NCI-H2196 treated with DMSO at 0.1 percent for 48 hours (cell line): Measurements from ENCODE around the gene PUM1.
"Not testable (repeated sequence)": the region's sequence is repeated elsewhere in the genome, so short reads cannot be mapped to it uniquely, and the experiment has no call there.

Source experiments
- DNase-seq: peaks from one replicate; lab custom pipeline; 2025; ENCODE audit not compliant: unreplicated experiment; lab: John Stamatoyannopoulos, UW

Gene PUM1, protein sequence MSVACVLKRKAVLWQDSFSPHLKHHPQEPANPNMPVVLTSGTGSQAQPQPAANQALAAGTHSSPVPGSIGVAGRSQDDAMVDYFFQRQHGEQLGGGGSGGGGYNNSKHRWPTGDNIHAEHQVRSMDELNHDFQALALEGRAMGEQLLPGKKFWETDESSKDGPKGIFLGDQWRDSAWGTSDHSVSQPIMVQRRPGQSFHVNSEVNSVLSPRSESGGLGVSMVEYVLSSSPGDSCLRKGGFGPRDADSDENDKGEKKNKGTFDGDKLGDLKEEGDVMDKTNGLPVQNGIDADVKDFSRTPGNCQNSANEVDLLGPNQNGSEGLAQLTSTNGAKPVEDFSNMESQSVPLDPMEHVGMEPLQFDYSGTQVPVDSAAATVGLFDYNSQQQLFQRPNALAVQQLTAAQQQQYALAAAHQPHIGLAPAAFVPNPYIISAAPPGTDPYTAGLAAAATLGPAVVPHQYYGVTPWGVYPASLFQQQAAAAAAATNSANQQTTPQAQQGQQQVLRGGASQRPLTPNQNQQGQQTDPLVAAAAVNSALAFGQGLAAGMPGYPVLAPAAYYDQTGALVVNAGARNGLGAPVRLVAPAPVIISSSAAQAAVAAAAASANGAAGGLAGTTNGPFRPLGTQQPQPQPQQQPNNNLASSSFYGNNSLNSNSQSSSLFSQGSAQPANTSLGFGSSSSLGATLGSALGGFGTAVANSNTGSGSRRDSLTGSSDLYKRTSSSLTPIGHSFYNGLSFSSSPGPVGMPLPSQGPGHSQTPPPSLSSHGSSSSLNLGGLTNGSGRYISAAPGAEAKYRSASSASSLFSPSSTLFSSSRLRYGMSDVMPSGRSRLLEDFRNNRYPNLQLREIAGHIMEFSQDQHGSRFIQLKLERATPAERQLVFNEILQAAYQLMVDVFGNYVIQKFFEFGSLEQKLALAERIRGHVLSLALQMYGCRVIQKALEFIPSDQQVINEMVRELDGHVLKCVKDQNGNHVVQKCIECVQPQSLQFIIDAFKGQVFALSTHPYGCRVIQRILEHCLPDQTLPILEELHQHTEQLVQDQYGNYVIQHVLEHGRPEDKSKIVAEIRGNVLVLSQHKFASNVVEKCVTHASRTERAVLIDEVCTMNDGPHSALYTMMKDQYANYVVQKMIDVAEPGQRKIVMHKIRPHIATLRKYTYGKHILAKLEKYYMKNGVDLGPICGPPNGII

GRCh38 chr1:31065310-31066217 lies at the start of gene PUM1:
Gene PUM1, minus strand, starts transcription at chr1:31065717. Its CDS starts 6,151 bp downstream, at chr1:31059566.
- peak; percentile 96 for DNase-seq

GRCh38 chr1:31112266-31112935 lies 46.9 kb upstream of the PUM1 start:
- no peak for DNase-seq

GRCh38 chr1:31111290-31111951 lies 45.9 kb upstream of the PUM1 start:
- peak; percentile 33 for DNase-seq

- DNase-seq: no peak
Observed at GRCh38 chr1:31110846-31111245, 45.3 kb upstream of the PUM1 start.

DNA sequence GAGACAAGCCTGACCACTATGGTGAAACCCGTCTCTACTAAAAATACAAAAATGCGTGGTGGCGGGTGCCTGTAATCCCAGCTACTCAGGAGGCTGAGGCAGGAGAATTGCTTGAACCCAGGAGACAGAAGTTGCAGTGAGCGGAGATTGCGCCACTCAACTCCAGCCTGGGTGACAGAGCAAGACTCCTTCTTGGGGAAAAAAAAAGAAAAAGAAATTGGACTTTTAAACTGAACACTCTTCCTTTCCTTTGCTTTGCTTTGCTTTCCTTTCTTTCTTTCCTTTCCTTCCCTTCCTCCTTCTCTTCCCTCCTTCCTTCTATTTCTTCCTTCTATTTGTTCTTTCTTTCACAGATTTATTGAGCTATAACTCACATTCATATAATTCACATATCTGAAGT lies 43.3 kb upstream of the PUM1 start:
- DNase-seq: no peak

DNA sequence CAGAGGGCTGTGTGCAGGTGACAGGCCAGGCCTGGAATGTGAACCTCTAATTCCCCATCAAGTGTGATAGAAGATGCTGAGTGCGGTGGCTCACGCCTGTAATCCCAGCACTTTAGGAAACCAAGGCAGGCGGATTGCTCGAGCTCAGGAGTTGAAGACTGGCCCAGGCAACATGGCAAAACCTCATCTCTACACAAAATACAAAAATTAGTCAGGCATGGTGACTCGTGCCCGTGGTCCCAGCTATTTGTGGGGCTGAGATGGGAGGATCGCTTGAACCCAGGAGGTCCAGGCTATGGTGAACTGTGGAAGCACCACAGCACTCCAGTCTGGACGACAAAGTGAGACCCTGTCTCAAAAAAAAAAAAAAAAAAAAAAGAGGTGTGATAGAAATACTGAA lies 40.1 kb upstream of the PUM1 start:
- no peak for DNase-seq

GRCh38 chr1:31102501-31102950 lies 37.0 kb upstream of the PUM1 start:
- no peak for DNase-seq

- DNase-seq: peak; percentile 16
Observed at GRCh38 chr1:31101147-31101502, 35.6 kb upstream of the PUM1 start.

- DNase-seq: no peak
Observed at GRCh38 chr1:31099293-31100032, 33.9 kb upstream of the PUM1 start.

DNA sequence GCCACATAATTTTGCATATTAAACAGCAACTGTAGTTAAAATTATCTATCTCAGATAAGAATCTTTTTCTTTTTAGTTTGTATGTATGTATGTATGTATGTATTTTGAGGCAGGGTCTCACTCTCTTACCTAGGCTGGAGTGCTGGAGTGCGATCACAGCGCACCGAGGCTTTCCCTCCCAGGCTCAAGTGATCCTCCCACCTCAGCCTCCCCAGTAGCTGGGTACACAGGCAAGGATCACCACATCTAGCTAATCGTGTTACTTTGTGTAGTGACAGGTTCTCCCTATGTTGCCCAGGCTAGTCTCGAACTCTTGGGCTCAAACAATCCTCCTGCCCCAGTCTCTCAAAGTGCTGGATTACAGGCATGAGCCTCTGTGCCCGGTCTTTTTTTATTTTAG lies 30.5 kb upstream of the PUM1 start:
- no peak for DNase-seq

- DNase-seq: no peak
Observed at GRCh38 chr1:31095298-31095981, 29.9 kb upstream of the PUM1 start.

- DNase-seq: not testable (repeated sequence)
Observed at GRCh38 chr1:31088081-31088480, 22.6 kb upstream of the PUM1 start.

DNA sequence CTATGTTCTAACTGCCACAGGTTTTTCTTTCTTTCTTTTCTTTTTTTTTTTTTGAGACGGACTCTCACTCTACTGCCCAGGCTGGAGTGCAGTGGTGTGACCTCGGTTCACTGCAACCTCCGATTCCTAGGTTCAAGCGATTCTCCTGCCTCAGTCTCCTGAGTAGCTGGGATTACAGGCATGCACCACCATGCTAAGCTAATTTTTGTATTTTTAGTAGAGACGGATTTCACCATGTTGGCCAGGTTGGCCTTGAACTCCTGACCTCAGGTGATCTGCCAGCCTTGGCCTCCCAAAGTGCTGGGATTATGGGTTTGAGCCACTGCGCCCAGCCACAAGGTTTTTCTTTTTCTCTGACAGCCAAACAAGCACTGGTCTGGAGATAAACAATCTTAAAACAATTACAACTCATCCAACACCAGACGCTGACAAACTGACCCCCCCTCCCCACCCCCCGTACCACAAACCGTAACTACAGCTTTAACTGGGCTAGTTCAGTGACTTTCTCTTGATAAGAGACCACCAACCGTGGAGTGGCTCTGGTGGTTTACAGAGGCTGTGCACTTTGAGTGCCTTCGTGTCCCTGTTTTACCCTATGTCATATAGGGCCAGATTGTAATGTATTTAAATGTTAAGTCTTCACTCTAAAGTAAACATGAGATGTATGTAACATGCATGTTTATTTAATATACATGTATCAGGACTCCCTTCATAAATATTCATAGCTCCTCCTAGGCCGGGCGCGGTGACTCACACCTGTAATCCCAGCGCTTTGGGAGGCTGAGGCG lies 19.5 kb upstream of the PUM1 start:
- DNase-seq: no peak

DNA sequence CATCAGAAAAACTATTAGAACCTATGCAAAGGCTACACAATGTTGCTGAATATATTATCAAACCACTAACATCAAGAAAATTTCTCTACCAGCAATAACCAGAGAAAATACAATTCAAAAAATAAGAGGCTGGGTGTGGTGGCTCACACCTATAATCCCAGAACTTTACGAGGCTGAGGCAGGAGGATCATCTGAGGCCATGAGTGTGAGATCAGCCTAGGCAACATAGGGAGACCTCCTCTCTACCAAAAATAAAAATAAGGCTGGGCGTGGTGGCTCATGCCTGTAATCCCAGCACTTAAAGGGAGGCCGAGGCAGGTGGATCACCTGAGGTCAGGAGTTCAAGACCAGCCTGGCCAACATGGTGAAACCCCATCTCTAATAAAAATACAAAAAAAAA lies 16.9 kb upstream of the PUM1 start:
- no peak for DNase-seq

- no peak for DNase-seq
Observed at GRCh38 chr1:31073044-31073443, 7.5 kb upstream of the PUM1 start.

DNA sequence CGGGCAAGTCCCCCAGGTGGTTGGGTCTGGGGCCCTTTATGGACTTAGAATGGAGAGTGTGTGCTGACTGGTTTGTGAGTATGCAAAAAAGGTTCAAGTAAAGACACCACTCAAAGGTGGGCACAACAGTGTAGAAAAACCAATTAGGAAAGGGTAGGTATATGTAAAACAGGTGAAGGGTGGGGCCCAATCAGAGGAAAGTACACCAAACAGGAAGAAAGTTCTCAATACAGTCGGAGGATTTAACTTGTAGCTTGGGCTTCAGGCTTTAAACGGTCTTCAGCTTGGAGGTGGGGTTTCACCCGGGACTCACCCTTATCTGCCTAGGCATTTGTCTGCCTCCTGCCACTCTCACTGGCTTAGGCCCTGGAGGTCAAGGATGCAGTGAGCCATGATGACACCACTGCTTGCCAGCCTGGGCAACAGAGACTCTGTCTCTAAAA lies 6.8 kb upstream of the PUM1 start:
- DNase-seq: no peak

DNA sequence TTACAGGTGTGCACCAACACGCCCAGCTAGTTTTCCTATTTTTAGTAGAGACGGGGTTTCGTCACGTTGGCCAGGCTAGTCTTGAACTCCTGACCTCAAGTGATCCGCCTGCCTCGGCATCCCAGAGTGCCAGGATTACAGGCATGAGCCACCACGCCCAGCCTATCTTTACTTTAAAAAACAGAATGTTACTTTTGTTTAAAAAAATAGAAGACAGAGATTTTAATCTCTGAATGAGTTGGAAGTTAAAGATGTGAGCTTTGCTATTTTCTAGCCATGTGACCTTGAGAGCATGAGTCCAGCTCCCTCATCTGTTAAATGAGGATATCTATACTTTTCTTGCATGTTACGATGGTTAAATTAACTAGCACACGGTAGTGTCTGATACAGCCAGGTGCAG lies 3.9 kb upstream of the PUM1 start:
- DNase-seq: no peak
